Measurements from ENCODE around the gene VPREB1. TPM values are rescaled to one million over a fixed set of nuclear protein-coding genes. Genes with fewer than 3 reads are reported as not detected.

Gene VPREB1
- polyA plus RNA-seq, 3 donors = not detected

DNA sequence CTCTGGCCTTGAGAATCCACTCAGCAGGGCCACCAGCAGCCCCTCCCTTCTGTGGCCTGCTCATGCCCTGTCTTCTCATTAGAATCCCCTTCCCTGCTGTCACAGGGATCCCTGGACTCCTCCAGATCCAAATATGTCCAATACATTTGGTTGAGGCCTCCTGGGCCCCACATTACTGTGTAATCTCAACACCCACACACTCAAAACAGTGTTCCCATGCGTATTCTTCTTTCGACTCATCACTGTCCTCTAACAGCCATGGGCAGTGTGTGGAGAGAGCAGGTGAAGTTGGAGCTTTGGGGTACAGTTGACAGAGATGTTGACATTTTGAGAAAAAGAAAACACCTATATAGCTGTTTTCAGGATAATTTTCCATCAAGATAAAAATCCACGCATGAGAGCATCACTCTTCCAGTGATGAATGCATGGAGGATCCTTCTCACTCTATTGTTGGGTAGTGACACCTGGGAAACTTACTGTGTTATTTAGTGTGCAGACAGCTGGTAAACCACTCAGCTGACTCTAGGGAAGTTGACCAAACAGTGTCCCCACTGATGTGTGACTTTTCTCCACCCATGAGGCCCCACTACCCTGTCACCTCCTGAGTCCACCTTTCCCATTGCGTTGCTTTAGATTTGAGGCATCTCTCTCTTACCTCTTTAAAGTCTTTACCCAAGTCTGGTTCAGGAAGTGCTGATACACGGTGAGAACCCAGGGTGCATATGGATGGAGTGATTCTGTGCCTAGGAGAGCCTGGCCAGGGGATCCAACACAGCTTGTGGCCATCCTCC is 28.7 kb upstream of the VPREB1 start:
- H2AFZ ChIP-seq (ENCODE audit: insufficient read depth, low read depth, low read length, poor library complexity, severe bottlenecking) = no peak overlapping the region

DNA sequence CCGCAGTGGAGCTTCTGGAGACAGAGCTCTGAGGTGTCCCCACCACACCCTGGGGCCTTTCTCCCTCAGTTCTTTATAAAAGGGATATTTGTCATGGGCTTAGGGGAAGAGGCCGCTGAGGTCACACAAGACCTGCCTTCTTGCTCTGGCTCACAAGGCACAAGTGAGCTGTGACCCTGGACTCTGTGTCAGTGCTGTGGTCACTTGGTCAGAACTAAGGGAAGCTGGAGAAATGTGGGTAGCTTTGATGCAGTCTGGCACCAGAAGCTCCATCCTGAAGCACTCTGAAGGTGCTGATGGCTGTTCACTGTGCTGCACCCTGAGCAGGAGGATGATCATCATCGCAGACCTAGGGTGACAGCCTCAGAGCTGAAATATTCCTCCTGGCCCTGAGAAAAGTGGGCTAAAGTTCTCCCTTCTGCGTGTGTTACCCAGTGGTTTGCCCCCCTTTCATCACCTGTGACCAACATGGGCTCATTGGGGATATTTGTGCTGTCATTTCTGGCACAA is 28.1 kb upstream of the VPREB1 start:
- H3K79me2 ChIP-seq (ENCODE audit: insufficient read depth, low read length) = no peaks in the 10 kb centered on the region
- Mint-ChIP-seq H3K27me3 (ENCODE audit: low read depth in 3 of 3) (peaks cover 2 to 11% (median 5%) of the 10 kb centered on the region in 3 donors), H3K4me1 (no peaks in the 10 kb centered on the region), H3K9me3 (no peaks in the 10 kb centered on the region), H3K27ac (no peak overlapping the region), H3K4me3 (no peak overlapping the region), H3K36me3 (no peaks in the 10 kb centered on the region)
- DNase-seq = no peak
- H3K9me3 ChIP-seq (replicated peaks in 1 of 2; ENCODE audit: control insufficient read depth in 1 of 2, insufficient read depth in 1 of 2, low read length in 2 of 2) = no peaks in the 10 kb centered on the region
- peaks cover 3% of the 10 kb centered on the region in 2 donors for H3K27me3 ChIP-seq (ENCODE audit: control insufficient read depth in 2 of 2, insufficient read depth in 2 of 2, low read length in 2 of 2)
- TF ChIP-seq, protein P1, sequence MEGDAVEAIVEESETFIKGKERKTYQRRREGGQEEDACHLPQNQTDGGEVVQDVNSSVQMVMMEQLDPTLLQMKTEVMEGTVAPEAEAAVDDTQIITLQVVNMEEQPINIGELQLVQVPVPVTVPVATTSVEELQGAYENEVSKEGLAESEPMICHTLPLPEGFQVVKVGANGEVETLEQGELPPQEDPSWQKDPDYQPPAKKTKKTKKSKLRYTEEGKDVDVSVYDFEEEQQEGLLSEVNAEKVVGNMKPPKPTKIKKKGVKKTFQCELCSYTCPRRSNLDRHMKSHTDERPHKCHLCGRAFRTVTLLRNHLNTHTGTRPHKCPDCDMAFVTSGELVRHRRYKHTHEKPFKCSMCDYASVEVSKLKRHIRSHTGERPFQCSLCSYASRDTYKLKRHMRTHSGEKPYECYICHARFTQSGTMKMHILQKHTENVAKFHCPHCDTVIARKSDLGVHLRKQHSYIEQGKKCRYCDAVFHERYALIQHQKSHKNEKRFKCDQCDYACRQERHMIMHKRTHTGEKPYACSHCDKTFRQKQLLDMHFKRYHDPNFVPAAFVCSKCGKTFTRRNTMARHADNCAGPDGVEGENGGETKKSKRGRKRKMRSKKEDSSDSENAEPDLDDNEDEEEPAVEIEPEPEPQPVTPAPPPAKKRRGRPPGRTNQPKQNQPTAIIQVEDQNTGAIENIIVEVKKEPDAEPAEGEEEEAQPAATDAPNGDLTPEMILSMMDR (IDR thresholded peaks at IDR 0.05) = no peak
- H3K9ac ChIP-seq (ENCODE audit: insufficient read depth, low read length, poor library complexity, severe bottlenecking) = no peak overlapping the region
- intact Hi-C loops (cut with micrococcal nuclease) = no loop called here
- H4K20me1 ChIP-seq (ENCODE audit: insufficient read depth, low read length) = no peaks in the 10 kb centered on the region
- H3K4me2 ChIP-seq (replicated peaks; ENCODE audit: extremely low read depth, low read length, poor library complexity, severe bottlenecking) = no peak overlapping the region
- no peak overlapping the region for H2AFZ ChIP-seq (ENCODE audit: insufficient read depth, low read depth, low read length, poor library complexity, severe bottlenecking)
- 94% methylated on average over 2 of the region's 4 CpGs for WGBS (ENCODE audit: insufficient coverage)
- no peaks in the 10 kb centered on the region for H3K4me1 ChIP-seq (ENCODE audit: control insufficient read depth in 1 of 2, insufficient read depth in 2 of 2, low read length in 2 of 2)
- no peak overlapping the region for H3K27ac ChIP-seq (ENCODE audit: low read depth in 1 of 2, low read length in 2 of 2)
- no peak overlapping the region for H3K4me3 ChIP-seq (replicated peaks in 1 of 3; ENCODE audit: low read depth in 2 of 3, low read length in 3 of 3)
- no peaks in the 10 kb centered on the region for H3K36me3 ChIP-seq (replicated peaks in 1 of 2; ENCODE audit: control insufficient read depth in 1 of 2, insufficient read depth in 2 of 2, low read length in 2 of 2)

More for the DNA sequence above, 28.7 kb upstream of the VPREB1 start:
- peaks cover 0 to 2% (median 0%) of the 10 kb centered on the region in 7 donors for H3K9me3 Mint-ChIP-seq
- H3K27me3 Mint-ChIP-seq (ENCODE audit: low read depth in 3 of 3) = peaks cover 7 to 16% (median 8%) of the 10 kb centered on the region in 3 donors
- no peak for DNase-seq
- Histone ChIP-seq H3K79me2 (ENCODE audit: insufficient read depth, low read length) (no peaks in the 10 kb centered on the region), H3K27ac (ENCODE audit: low read depth in 1 of 2, low read length in 2 of 2) (no peak overlapping the region), H3K9ac (ENCODE audit: insufficient read depth, low read length, poor library complexity, severe bottlenecking) (no peak overlapping the region), H3K4me3 (replicated peaks in 1 of 3; ENCODE audit: low read depth in 2 of 3, low read length in 3 of 3) (no peak overlapping the region), H3K4me2 (replicated peaks; ENCODE audit: extremely low read depth, low read length, poor library complexity, severe bottlenecking) (no peak overlapping the region), H3K4me1 (ENCODE audit: control insufficient read depth in 1 of 2, insufficient read depth in 2 of 2, low read length in 2 of 2) (no peaks in the 10 kb centered on the region), H3K36me3 (replicated peaks in 1 of 2; ENCODE audit: control insufficient read depth in 1 of 2, insufficient read depth in 2 of 2, low read length in 2 of 2) (no peaks in the 10 kb centered on the region), H4K20me1 (ENCODE audit: insufficient read depth, low read length) (no peaks in the 10 kb centered on the region), H3K27me3 (ENCODE audit: control insufficient read depth in 2 of 2, insufficient read depth in 2 of 2, low read length in 2 of 2) (peaks cover 3 to 4% of the 10 kb centered on the region in 2 donors), H3K9me3 (replicated peaks in 1 of 2; ENCODE audit: control insufficient read depth in 1 of 2, insufficient read depth in 1 of 2, low read length in 2 of 2) (no peaks in the 10 kb centered on the region)
- H3K27ac Mint-ChIP-seq = no peak overlapping the region
- WGBS (ENCODE audit: insufficient coverage) = no CpG with 5 or more reads among the region's 5 CpGs
- H3K4me1 Mint-ChIP-seq = no peaks in the 10 kb centered on the region
- no peaks in the 10 kb centered on the region for H3K36me3 Mint-ChIP-seq
- intact Hi-C loops (cut with micrococcal nuclease) = no loop called here
- TF ChIP-seq, protein P1 (IDR thresholded peaks at IDR 0.05) = no peak
- H3K4me3 Mint-ChIP-seq = no peak overlapping the region
